Duodenal mucosa (tissue), 2 donors: ENCODE results near the gene SERPINA12.
"Not testable (repeated sequence)": the region's sequence is repeated elsewhere in the genome, so short reads cannot be mapped to it uniquely, and the experiment has no call there.

Experiments
- H3K27ac ChIP-seq: one replicate; pipeline ENCODE4 v1.7.0; 2013; ENCODE audit warnings: low read depth, low read length
- H3K27me3 ChIP-seq, 2 donors: one replicate each; pipeline ENCODE4 v1.7.0; 2013; ENCODE audit warnings: low read length in 2 of 2, control low read depth in 1 of 2; ENCODE audit not compliant: insufficient read depth in 2 of 2, control insufficient read depth in 1 of 2
- H3K36me3 ChIP-seq, 2 donors: one replicate each; pipeline ENCODE4 v1.7.0; 2013; ENCODE audit warnings: low read length in 2 of 2, control low read depth in 1 of 2; ENCODE audit not compliant: insufficient read depth in 2 of 2, control insufficient read depth in 1 of 2
- H3K4me1 ChIP-seq, 2 donors: one replicate each; pipeline ENCODE4 v1.7.0; 2013; ENCODE audit warnings: low read length in 2 of 2, control low read depth in 1 of 2; ENCODE audit not compliant: insufficient read depth in 2 of 2, control insufficient read depth in 1 of 2
- H3K4me3 ChIP-seq, 2 donors: one replicate each; pipeline ENCODE4 v1.7.0; 2013; ENCODE audit warnings: low read length in 2 of 2, low read depth in 1 of 2
- H3K9ac ChIP-seq, 2 donors: one replicate each; pipeline ENCODE4 v1.7.0; 2013; ENCODE audit warnings: low read length in 2 of 2, low read depth in 1 of 2
- H3K9me3 ChIP-seq, 2 donors: one replicate each; pipeline ENCODE4 v1.7.0; 2013; ENCODE audit warnings: low read length in 2 of 2, control low read depth in 1 of 2; ENCODE audit not compliant: control insufficient read depth in 1 of 2

SERPINA12 gene

DNA sequence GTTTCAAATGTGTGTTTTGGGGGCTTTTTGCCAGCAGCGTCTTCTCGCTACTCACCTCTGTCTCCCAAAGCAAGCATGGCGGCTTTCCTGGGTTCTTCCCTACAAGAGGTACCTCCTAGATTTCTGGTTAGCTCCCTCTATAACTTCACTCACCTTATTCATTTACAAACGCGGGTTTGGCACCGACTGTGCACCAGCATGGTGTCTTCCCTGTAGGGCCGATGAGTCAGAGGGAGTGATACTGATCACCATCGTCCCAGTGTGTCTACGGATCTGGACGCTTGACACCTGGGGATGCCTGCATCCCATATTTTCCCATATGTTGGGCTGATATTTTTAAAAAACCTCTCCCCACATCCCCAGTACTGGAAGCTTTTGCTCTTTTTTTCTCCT lies 8.0 kb upstream of the SERPINA12 start:
- Histone ChIP-seq H3K27ac (no peak overlapping the region), H3K4me3 (no peak overlapping the region), H3K9ac (no peak overlapping the region), H3K4me1 (no peaks in the 10 kb centered on the region), H3K9me3 (no peaks in the 10 kb centered on the region), H3K36me3 (no peaks in the 10 kb centered on the region), H3K27me3 (no peaks in the 10 kb centered on the region)

- Histone ChIP-seq H3K4me1 (no peaks in the 10 kb centered on the region), H3K9me3 (no peaks in the 10 kb centered on the region), H3K27ac (no peak overlapping the region), H3K9ac (no peak overlapping the region), H3K4me3 (no peak overlapping the region), H3K27me3 (no peaks in the 10 kb centered on the region), H3K36me3 (no peaks in the 10 kb centered on the region)
Observed at GRCh38 chr14:94515856-94516255, 6.6 kb upstream of the SERPINA12 start.

DNA sequence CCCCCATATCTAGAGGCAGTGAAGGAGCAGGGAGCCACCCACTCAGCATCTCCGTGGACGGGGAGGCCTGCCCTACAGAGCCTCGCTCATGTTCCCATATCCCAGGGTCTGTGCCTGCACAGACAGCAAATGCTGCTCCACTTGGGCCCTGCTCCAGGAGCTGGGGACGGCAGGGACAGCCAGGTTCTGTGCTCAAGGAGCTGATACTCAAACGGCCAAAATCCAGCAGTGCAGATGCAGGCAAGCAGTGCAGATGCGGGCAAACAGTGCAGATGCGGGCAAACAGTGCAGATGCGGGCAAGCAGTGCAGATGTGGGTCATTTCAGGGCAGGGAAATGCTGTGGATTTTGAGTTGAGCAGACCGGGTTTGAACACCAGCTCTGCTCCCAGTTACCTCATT lies 6.2 kb upstream of the SERPINA12 start:
- Histone ChIP-seq H3K4me3 (no peak overlapping the region), H3K27ac (no peak overlapping the region), H3K36me3 (no peaks in the 10 kb centered on the region), H3K27me3 (no peaks in the 10 kb centered on the region), H3K9me3 (no peaks in the 10 kb centered on the region), H3K4me1 (no peaks in the 10 kb centered on the region), H3K9ac (no peak overlapping the region)

GRCh38 chr14:94514351-94514750 lies 5.1 kb upstream of the SERPINA12 start:
- no peak overlapping the region for H3K4me3 ChIP-seq
- H3K36me3 ChIP-seq: no peaks in the 10 kb centered on the region
- no peak overlapping the region for H3K27ac ChIP-seq
- H3K27me3 ChIP-seq: no peaks in the 10 kb centered on the region
- H3K4me1 ChIP-seq: no peaks in the 10 kb centered on the region
- no peak overlapping the region for H3K9ac ChIP-seq
- H3K9me3 ChIP-seq: no peaks in the 10 kb centered on the region

DNA sequence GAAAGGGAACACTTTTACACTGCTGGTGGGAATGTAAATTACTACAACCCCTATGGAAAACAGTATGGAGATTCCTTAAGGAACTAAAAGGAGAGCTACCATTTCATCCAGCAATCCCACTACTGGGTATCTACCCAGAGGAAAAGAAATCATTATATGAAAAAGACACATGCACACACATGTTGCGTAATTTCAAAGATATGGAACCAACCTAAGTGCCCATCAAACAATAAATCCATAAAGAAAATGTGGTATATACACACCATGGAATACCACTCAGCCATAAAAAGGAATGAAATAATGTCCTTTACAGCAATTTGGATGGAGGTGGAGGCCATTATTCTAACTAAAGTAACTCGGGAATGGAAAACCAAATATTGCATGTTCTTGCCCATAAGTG lies 1.2 kb upstream of the SERPINA12 start:
- H3K36me3 ChIP-seq, H3K9me3 ChIP-seq, H3K4me3 ChIP-seq, H3K4me1 ChIP-seq, H3K27ac ChIP-seq, H3K27me3 ChIP-seq, H3K9ac ChIP-seq: not testable (repeated sequence)

DNA sequence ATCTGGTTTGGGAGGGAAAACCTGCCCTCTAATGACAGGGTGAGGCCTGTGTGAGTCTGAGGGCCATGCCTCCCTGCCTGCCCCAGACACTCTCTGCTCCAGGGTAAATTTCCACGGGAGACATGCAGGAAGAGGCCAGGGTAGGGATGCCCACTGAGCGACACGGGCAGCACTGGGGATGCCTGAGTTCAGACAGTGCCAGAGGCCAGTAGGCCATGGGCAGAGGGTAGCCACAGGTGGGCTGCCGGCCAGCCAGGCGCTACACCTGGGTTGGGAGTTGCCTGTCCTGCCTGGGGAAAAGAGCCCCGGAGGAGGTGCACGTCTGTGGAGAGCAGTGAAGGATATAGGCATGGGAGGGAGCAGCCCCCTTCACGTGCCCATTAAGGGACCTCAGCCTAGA lies 3.6 kb downstream of the SERPINA12 start:
- Histone ChIP-seq H3K27ac (no peak overlapping the region), H3K9ac (no peak overlapping the region), H3K4me1 (no peaks in the 10 kb centered on the region), H3K27me3 (no peaks in the 10 kb centered on the region), H3K36me3 (no peaks in the 10 kb centered on the region), H3K4me3 (no peak overlapping the region), H3K9me3 (no peaks in the 10 kb centered on the region)

GRCh38 chr14:94505206-94505605 lies 4.1 kb downstream of the SERPINA12 start:
- H3K9ac ChIP-seq: no peak overlapping the region
- H3K27ac ChIP-seq: no peak overlapping the region
- no peaks in the 10 kb centered on the region for H3K36me3 ChIP-seq
- H3K9me3 ChIP-seq: no peaks in the 10 kb centered on the region
- no peak overlapping the region for H3K4me3 ChIP-seq
- H3K4me1 ChIP-seq: no peaks in the 10 kb centered on the region
- no peaks in the 10 kb centered on the region for H3K27me3 ChIP-seq

DNA sequence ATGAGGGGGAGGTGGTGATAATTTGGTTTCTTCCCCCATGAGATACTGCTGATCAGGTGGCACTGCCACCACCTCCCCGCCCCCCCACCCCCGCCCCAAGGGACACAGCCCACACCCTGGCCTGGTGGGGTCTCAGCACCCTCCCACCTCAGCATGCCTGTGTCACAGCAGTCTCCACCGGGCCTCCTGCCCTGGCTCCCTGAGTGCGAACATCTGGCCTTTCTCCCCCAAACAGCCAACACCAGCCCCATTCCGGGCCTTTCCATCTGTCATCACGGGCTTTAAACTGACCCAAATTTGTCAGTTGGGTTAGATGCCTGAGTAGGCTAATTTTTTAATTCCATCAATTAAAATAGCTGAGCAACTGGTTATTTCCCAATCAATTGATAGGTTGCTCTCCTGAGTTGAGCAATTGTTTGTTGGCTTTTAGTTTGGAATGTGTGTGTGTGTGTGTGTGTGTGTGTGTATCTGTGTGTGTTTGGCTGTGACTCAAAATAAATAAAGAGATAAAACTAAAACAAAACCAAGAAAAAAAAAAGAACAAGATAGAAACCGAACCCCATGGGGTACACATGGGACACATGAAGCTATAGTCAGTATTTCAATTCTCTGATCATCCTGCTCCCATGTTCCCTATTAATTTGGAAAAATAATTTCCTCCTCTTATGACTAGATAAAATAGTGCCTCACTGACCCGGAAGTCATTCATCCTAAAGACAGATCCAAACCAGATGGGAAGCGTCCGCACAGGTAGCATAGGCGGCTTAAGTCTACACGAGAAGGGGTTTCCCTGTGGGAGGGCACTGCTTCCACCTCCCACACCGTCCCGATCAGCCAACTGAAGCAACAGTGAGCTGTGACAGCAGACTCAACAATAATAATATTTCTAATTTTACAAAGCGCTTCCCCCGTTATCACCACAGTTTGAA lies 7.4 kb downstream of the SERPINA12 start:
- Histone ChIP-seq H3K4me3 (no peak overlapping the region), H3K9ac (no peak overlapping the region), H3K9me3 (no peaks in the 10 kb centered on the region), H3K4me1 (no peaks in the 10 kb centered on the region), H3K36me3 (no peaks in the 10 kb centered on the region), H3K27ac (no peak overlapping the region), H3K27me3 (no peaks in the 10 kb centered on the region)

GRCh38 chr14:94500264-94500663 lies 9.0 kb downstream of the SERPINA12 start:
- no peaks in the 10 kb centered on the region for H3K36me3 ChIP-seq
- H3K27ac ChIP-seq: no peak overlapping the region
- no peaks in the 10 kb centered on the region for H3K4me1 ChIP-seq
- H3K9ac ChIP-seq: no peak overlapping the region
- no peaks in the 10 kb centered on the region for H3K9me3 ChIP-seq
- no peak overlapping the region for H3K4me3 ChIP-seq
- no peaks in the 10 kb centered on the region for H3K27me3 ChIP-seq

DNA sequence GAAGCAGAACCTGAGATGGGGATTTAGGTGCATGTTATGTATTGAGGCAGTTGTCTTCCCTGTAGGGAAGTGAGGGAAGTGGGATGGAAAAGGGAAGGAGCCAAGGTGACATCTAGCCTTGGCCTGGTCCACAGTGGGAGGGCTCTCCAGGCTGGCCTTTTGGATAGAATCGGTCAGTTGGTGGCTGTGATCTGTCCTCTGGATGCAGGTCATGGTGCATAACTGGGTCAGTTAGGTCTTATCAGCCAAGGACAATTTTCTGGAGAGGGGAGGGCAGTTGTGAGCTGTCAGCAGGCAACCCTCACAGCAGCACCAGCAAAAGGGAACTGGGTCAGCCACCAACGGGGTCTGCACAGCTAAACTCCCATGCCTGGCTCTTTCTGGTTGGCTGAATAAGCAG lies 9.6 kb downstream of the SERPINA12 start:
- no peaks in the 10 kb centered on the region for H3K27me3 ChIP-seq

More for the DNA sequence above, 9.6 kb downstream of the SERPINA12 start:
- Histone ChIP-seq H3K36me3 (no peaks in the 10 kb centered on the region), H3K9ac (no peak overlapping the region), H3K4me3 (no peak overlapping the region), H3K4me1 (no peaks in the 10 kb centered on the region), H3K9me3 (no peaks in the 10 kb centered on the region), H3K27ac (no peak overlapping the region)
